Duodenal mucosa (tissue), 2 donors: ENCODE measurements around the gene PLXNA3.

Experiments
- H3K27ac ChIP-seq: one replicate; pipeline ENCODE4 v1.7.0; 2013; ENCODE audit warnings: low read depth, low read length
- H3K27me3 ChIP-seq, 2 donors: one replicate each; pipeline ENCODE4 v1.7.0; 2013; ENCODE audit warnings: low read length in 2 of 2, control low read depth in 1 of 2; ENCODE audit not compliant: insufficient read depth in 2 of 2, control insufficient read depth in 1 of 2
- H3K36me3 ChIP-seq, 2 donors: one replicate each; pipeline ENCODE4 v1.7.0; 2013; ENCODE audit warnings: low read length in 2 of 2, control low read depth in 1 of 2; ENCODE audit not compliant: insufficient read depth in 2 of 2, control insufficient read depth in 1 of 2
- H3K4me1 ChIP-seq, 2 donors: one replicate each; pipeline ENCODE4 v1.7.0; 2013; ENCODE audit warnings: low read length in 2 of 2, control low read depth in 1 of 2; ENCODE audit not compliant: insufficient read depth in 2 of 2, control insufficient read depth in 1 of 2
- H3K4me3 ChIP-seq, 2 donors: one replicate each; pipeline ENCODE4 v1.7.0; 2013; ENCODE audit warnings: low read length in 2 of 2, low read depth in 1 of 2
- H3K9ac ChIP-seq, 2 donors: one replicate each; pipeline ENCODE4 v1.7.0; 2013; ENCODE audit warnings: low read length in 2 of 2, low read depth in 1 of 2
- H3K9me3 ChIP-seq, 2 donors: one replicate each; pipeline ENCODE4 v1.7.0; 2013; ENCODE audit warnings: low read length in 2 of 2, control low read depth in 1 of 2; ENCODE audit not compliant: control insufficient read depth in 1 of 2

Gene PLXNA3

DNA sequence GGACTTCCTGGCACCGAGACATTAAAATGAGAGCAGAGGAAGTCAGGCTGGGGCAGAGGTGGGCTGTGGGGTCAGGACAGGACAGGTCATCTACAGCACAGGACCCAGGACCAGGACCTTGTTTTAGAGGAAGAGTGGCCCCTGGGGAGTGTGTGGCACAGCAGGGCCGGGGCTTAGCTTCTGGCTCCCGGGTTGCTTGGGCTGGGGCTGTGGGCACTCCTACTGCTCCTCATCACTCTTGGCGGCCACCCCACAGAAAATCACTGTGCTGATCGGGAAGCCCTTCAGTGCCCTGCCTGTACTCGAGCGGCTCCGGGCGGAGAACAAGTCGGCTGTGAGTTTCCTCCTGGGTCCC is 37.7 kb upstream of the PLXNA3 start:
- H3K27ac ChIP-seq = no peak overlapping the region
- no peak overlapping the region for H3K4me3 ChIP-seq

DNA sequence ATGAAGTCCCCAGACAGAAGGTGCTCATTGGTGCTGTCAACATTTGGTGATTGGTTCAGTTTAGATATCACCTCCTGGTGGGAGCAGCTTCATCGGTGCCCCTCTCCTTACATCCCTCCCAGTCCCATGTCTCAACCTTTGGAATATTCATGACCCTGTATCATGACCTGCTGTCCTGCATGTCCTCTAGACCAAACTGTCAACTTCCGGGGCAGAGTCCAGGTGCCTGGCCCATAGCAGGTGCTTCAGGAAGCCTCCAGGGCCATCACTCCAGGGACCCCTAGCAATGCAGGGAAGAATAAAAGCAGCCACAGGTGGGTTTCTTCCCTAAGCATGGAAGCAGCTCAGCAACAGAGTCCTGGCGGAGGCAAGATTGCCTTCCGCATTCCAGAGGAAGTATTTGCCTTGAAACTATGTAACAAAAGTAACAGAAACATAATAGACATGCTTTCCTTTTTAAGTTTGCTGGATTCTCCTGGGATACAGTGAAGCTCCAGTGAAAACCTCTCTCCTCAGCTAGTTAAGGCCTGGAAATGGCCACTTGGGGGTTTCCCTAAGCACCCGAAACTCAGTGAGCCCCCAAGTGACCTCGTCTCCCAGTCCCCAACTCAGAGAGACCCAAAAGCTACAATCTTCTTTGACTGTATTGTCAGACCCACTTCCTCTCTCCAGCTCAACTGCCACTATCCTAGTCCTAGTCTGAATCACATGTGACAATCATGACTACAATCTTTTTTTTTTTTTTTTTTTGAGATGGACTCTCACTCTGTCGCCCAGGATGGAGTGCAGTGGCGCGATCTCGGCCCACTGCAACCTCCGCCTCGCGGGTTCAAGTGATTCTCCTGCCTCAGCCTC is 30.9 kb upstream of the PLXNA3 start:
- no peaks in the 10 kb centered on the region for H3K9me3 ChIP-seq
- peaks cover under 1 to 4% of the 10 kb centered on the region in 2 donors for H3K36me3 ChIP-seq
- no peaks in the 10 kb centered on the region for H3K27me3 ChIP-seq
- H3K27ac ChIP-seq = no peak overlapping the region
- no peak overlapping the region for H3K4me3 ChIP-seq
- H3K9ac ChIP-seq = no peak overlapping the region
- H3K4me1 ChIP-seq = peaks cover 17 to 20% of the 10 kb centered on the region in 2 donors

More for the DNA sequence above, 37.7 kb upstream of the PLXNA3 start:
- Histone ChIP-seq H3K27me3 (no peaks in the 10 kb centered on the region), H3K9me3 (no peaks in the 10 kb centered on the region), H3K36me3 (no peaks in the 10 kb centered on the region), H3K4me1 (no peaks in the 10 kb centered on the region), H3K9ac (no peak overlapping the region)

DNA sequence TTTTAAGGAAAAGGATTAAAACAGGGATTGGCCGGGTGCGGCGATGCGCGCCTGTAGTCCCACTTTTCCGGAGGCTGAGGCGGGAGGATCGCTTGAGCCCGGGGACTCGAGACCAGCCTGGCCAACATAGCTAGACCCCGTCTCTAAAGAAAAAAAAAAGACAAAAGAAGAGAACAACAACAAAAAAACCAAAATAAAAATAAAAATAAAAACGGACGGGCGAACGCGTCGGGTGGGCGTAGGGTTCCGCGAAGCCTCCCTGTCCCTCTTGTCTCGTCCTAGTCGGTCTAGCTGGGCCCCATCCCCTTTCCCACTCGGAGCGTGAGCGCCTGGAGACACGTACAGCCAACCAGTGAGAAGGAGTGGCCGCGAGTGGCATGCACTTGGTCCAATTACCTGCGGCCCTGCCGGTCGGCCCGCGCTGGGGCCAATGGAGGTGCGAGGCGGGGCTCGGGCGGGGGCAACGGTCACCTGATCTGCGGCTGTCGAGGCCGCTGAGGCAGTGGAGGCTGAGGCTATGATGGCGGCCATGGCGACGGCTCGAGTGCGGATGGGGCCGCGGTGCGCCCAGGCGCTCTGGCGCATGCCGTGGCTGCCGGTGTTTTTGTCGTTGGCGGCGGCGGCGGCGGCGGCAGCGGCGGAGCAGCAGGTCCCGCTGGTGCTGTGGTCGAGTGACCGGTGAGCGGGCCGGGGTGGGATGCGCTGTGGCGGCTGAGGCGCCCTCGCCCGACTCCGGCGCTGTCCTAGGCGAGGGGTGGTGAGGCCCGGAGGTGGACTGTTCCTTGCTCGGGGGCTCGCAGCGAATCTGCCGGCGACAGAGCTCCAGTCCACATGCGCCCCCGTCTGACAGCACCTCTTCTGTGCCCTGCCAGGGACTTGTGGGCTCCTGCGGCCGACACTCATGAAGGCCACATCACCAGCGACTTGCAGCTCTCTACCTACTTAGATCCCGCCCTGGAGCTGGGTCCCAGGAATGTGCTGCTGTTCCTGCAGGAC is 29.6 kb upstream of the PLXNA3 start, which contains the start of gene ATP6AP1:
Gene ATP6AP1 (plus strand): TSS at position 502 of the 996 bp plus-strand sequence. CDS start 16 bp downstream, at position 518.
- H3K27ac ChIP-seq = peak within 1 kb of the TSS; percentile 81
- H3K9ac ChIP-seq = peak within 1 kb of the TSS; percentile 57 to 71
- H3K36me3 ChIP-seq = peaks cover 4 to 13% of the 10 kb centered on the region in 2 donors
- no peaks in the 10 kb centered on the region for H3K27me3 ChIP-seq
- no peaks in the 10 kb centered on the region for H3K9me3 ChIP-seq
- H3K4me1 ChIP-seq = peaks cover 17 to 20% of the 10 kb centered on the region in 2 donors
- H3K4me3 ChIP-seq = peak within 1 kb of the TSS; percentile 75 to 76

DNA sequence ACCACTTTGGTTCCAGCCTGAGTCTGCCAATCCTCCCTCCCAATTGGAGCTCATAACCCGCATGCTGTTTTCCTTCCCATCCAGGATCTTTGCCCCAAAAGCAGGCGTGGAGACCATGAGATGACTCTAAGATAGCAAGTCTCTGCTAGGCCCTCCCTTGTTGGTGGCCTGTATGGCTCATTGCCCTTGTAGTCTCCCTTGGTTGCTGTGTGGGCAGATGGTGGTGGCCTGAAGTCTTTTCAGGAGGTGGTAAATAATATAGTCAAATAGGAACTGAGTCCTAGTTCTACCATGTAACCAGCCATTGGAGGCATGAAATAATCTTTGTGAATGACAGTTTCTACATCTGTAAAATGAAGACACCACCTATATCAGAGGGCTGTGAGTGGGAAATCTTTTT is 28.4 kb upstream of the PLXNA3 start:
- Histone ChIP-seq H3K36me3 (peaks cover 4 to 23% of the 10 kb centered on the region in 2 donors), H3K9ac (peak overlapping the region; percentile 43 to 71), H3K4me3 (peak overlapping the region; percentile 75 to 76), H3K27ac (no peak overlapping the region), H3K27me3 (no peaks in the 10 kb centered on the region), H3K9me3 (no peaks in the 10 kb centered on the region), H3K4me1 (peaks cover 17 to 20% of the 10 kb centered on the region in 2 donors)

DNA sequence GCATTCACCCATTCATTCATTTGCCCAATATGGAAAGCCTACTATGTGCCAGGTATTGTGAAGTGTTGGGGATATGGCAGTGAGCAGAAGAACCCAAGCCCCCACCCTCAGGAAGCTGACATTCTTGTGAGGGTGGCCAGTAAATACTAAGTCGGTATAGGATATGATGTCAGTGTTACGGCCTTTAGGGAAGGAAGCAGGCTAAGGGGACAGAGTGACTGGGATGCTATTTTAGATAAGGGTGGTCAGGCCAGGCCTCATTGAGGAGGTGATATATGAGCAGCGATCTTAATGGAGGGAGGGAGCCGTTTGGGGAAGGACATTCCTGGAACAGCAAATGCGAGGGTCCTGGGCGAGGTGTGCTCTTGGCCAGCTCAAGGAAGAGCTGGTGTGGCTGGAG is 27.6 kb upstream of the PLXNA3 start:
- Histone ChIP-seq H3K9me3 (no peaks in the 10 kb centered on the region), H3K27ac (no peak overlapping the region), H3K4me3 (no peak overlapping the region), H3K27me3 (no peaks in the 10 kb centered on the region), H3K9ac (peak overlapping the region in 1 of 2 donors; percentile 32), H3K36me3 (peaks cover 4 to 31% of the 10 kb centered on the region in 2 donors), H3K4me1 (peaks cover 17 to 20% of the 10 kb centered on the region in 2 donors)

DNA sequence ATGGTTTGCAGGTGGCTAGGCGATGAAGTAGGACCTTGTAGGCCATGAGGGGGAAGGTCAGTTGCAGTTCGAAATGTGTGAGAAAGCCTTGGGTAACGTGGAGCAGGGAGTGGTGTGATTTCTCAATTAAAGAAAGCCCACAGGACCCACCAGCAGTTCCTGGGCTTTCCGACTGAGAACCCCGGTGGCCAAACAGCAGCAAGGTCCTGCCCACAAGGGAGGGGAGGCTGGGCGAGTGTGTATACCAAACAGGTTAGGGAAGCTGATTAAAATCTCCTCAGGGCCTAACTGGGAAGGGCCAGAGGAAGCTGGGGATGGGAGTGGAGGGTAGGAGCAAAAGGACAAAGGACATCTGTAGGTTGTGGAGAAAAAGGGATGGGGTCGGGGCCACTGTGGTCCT is 27.2 kb upstream of the PLXNA3 start:
- Histone ChIP-seq H3K4me3 (no peak overlapping the region), H3K36me3 (peaks cover 4 to 34% of the 10 kb centered on the region in 2 donors), H3K9ac (peak overlapping the region in 1 of 2 donors; percentile 32), H3K27me3 (no peaks in the 10 kb centered on the region), H3K4me1 (peaks cover 17 to 20% of the 10 kb centered on the region in 2 donors), H3K9me3 (no peaks in the 10 kb centered on the region), H3K27ac (no peak overlapping the region)

DNA sequence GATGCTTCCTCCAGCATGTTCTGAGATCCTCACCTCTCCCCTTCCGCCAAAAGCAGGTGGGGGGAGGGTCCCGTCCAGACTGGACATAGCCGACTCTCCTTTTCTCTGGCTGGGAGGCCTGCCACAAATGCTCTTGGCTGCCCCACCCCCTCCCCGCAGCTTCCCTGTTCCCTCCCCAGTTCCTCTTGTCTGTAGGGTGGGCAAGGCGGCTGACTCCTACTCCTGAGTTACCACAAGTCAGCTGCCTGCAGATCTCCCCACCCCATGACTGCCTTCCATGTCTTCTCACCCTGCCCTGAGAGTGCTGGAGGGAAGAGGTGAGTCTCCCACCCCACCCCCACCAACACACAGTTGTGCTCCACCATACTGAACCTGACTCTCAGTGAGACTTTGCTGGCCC is 26.7 kb upstream of the PLXNA3 start:
- Histone ChIP-seq H3K27me3 (no peaks in the 10 kb centered on the region), H3K27ac (no peak overlapping the region), H3K9me3 (no peaks in the 10 kb centered on the region), H3K36me3 (peaks cover 4 to 34% of the 10 kb centered on the region in 2 donors), H3K4me1 (peaks cover 17 to 20% of the 10 kb centered on the region in 2 donors), H3K9ac (no peak overlapping the region), H3K4me3 (no peak overlapping the region)

DNA sequence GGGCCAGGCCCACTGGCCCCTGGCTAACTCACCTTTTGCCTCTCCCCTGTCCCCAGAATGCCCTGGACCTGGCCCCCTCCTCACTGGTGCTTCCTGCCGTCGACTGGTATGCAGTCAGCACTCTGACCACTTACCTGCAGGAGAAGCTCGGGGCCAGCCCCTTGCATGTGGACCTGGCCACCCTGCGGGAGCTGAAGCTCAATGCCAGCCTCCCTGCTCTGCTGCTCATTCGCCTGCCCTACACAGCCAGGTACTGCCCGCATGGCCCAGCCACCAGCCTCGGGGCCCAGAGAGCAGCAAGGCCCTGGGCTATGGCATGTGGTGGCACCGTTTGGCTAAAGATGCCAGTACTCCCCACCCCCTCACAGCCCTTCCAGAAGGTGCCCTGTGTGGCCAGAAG is 25.9 kb upstream of the PLXNA3 start:
- Histone ChIP-seq H3K27me3 (no peaks in the 10 kb centered on the region), H3K27ac (no peak overlapping the region), H3K4me3 (no peak overlapping the region), H3K36me3 (peaks cover 4 to 34% of the 10 kb centered on the region in 2 donors), H3K4me1 (peaks cover 13 to 20% of the 10 kb centered on the region in 2 donors), H3K9ac (no peak overlapping the region), H3K9me3 (no peaks in the 10 kb centered on the region)

DNA sequence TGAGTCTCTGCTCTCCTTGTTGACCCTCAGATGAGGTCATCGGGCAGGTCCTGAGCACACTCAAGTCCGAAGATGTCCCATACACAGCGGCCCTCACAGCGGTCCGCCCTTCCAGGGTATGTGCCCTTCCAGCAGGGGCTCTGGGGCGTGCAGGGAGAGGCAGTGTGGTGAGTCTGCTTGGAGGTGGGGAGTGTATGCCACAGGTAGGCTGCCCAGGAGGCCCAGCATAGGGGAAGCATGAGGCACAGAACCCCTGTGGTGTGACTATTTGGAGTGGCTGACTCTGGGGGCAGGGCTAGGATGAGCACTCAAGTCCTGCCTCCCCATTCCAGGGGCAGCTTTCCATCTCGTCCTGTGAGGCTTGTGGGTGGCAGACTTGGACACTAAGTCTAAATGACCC is 24.5 kb upstream of the PLXNA3 start:
- Histone ChIP-seq H3K4me3 (no peak overlapping the region), H3K27ac (no peak overlapping the region), H3K4me1 (peaks cover 20 to 25% of the 10 kb centered on the region in 2 donors), H3K9me3 (no peaks in the 10 kb centered on the region), H3K9ac (no peak overlapping the region), H3K36me3 (peaks cover 4 to 34% of the 10 kb centered on the region in 2 donors), H3K27me3 (no peaks in the 10 kb centered on the region)
